GM10847 (cell line): ENCODE data around the gene TMEM256.

Experiments
- POLR2A ChIP-seq: IDR thresholded peaks from 2 replicates; pipeline ENCODE4 v1.6.1; 2011; ENCODE audit not compliant: insufficient read length; ENCODE audit errors: extremely low read depth

TMEM256 gene

GRCh38 chr17:7437369-7437863, 33.5 kb upstream of the TMEM256 start:
- TF ChIP-seq POLR2A = no peak

GRCh38 chr17:7436556-7437368, 32.9 kb upstream of the TMEM256 start:
- TF ChIP-seq POLR2A = no peak

GRCh38 chr17:7435676-7436555, 32.0 kb upstream of the TMEM256 start:
- no peak for TF ChIP-seq POLR2A

GRCh38 chr17:7432296-7432695, 28.4 kb upstream of the TMEM256 start:
- TF ChIP-seq POLR2A = no peak

- no peak for TF ChIP-seq POLR2A
Observed at GRCh38 chr17:7431231-7431630, 27.3 kb upstream of the TMEM256 start.

GRCh38 chr17:7429722-7430121, 25.8 kb upstream of the TMEM256 start:
- TF ChIP-seq POLR2A = no peak

GRCh38 chr17:7428557-7428956, 24.7 kb upstream of the TMEM256 start, which contains the start of gene SPEM3:
Gene SPEM3, plus strand, starts transcription at chr17:7428857. Its CDS starts 46 bp downstream, at chr17:7428903.
- no peak for TF ChIP-seq POLR2A

- no peak for TF ChIP-seq POLR2A
Observed at GRCh38 chr17:7427549-7427948, 23.7 kb upstream of the TMEM256 start.

- TF ChIP-seq POLR2A = no peak
Observed at GRCh38 chr17:7426896-7427489, 23.1 kb upstream of the TMEM256 start.

GRCh38 chr17:7426203-7426863, 22.4 kb upstream of the TMEM256 start:
- no peak for TF ChIP-seq POLR2A

GRCh38 chr17:7425756-7426155, 21.9 kb upstream of the TMEM256 start:
- no peak for TF ChIP-seq POLR2A

- TF ChIP-seq POLR2A = no peak
Observed at GRCh38 chr17:7425316-7425715, 21.4 kb upstream of the TMEM256 start, which contains the start of gene SPEM2. Gene SPEM2, plus strand, starts transcription at chr17:7425616. Its CDS starts 73 bp downstream, at chr17:7425689.

GRCh38 chr17:7423679-7424078, 19.8 kb upstream of the TMEM256 start:
- TF ChIP-seq POLR2A = no peak

- no peak for TF ChIP-seq POLR2A
Observed at GRCh38 chr17:7421186-7421585, 17.3 kb upstream of the TMEM256 start.

- TF ChIP-seq POLR2A = no peak
Observed at GRCh38 chr17:7419819-7420610, 16.1 kb upstream of the TMEM256 start, which contains the start of gene SPEM1. Gene SPEM1, plus strand, starts transcription at chr17:7420324. Its CDS starts 61 bp downstream, at chr17:7420385.
